ENCODE measurements around the gene RENBP. TPM values are rescaled to one million over a fixed set of nuclear protein-coding genes. Genes with fewer than 3 reads are reported as not detected.

The RENBP gene
- total and polyA plus RNA-seq, 9 donors: 0.80 to 4.9 (median 2.5) TPM

GRCh38 chrX:153952373-153953026, 8.1 kb upstream of the RENBP start:
- no peak for DNase-seq
- Histone ChIP-seq H3K4me3 (no peak overlapping the region), H3K27ac (no peak overlapping the region), H3K4me1 (ENCODE audit: insufficient read depth) (peaks cover 4% of the 10 kb centered on the region), H3K36me3 (no peaks in the 10 kb centered on the region), H3K9me3 (no peaks in the 10 kb centered on the region), H3K27me3 (no peaks in the 10 kb centered on the region)
- no peak for TF ChIP-seq POLR2A (IDR thresholded peaks at IDR 0.05)
- TF ChIP-seq EP300 (IDR thresholded peaks at IDR 0.05): no peak
- TF ChIP-seq, protein P1, sequence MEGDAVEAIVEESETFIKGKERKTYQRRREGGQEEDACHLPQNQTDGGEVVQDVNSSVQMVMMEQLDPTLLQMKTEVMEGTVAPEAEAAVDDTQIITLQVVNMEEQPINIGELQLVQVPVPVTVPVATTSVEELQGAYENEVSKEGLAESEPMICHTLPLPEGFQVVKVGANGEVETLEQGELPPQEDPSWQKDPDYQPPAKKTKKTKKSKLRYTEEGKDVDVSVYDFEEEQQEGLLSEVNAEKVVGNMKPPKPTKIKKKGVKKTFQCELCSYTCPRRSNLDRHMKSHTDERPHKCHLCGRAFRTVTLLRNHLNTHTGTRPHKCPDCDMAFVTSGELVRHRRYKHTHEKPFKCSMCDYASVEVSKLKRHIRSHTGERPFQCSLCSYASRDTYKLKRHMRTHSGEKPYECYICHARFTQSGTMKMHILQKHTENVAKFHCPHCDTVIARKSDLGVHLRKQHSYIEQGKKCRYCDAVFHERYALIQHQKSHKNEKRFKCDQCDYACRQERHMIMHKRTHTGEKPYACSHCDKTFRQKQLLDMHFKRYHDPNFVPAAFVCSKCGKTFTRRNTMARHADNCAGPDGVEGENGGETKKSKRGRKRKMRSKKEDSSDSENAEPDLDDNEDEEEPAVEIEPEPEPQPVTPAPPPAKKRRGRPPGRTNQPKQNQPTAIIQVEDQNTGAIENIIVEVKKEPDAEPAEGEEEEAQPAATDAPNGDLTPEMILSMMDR (IDR thresholded peaks at IDR 0.05): no peak
- intact Hi-C loops (cut with DNase I): loop anchor here in 3 of 4 donors (2.0 to 10.0 kb wide), 4 partner anchors 185 to 408 kb away; partner anchors contain the start of gene PLXNB3 (in 2 of the 3)
- 87 to 94% (median 92%) methylated on average over 25 to 32 of the region's 32 CpGs for WGBS, 3 donors

DNA sequence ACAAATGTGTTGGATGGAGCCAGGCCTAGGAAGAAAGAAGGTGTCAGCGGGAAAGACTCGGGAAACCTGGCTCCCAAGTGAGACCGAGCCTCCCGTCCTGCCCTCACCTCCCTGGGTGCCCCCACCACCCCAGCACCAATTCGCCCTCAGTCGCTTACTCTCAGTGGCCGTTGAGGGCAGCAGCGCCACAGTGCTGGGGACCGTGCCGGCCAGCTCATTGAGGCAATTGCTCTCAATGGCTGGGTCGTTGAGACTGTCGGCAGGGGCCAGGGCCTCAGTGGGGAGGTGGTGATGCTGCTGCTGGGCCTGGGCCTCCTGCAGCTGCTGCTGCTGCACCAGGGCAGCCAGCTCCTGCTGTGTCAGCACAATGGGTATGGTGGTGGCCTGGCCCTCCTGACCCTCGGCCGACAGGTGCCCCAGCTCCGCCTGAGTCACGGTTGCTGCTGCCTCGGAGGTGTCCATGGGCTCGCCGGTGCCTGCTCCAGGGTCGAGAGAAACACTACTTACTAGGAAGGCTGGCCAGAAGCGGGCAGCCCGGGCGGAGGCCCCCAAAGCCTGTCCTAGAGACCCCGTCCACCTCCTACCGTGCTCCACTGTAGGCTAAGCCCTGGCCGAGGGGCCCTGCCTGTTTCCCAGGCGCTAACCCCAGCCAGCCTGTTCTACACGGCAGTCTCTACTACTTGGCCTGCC, 7.4 kb upstream of the RENBP start:
- DNase-seq: no peak
- Histone ChIP-seq H3K4me3 (no peak overlapping the region), H3K27ac (no peak overlapping the region), H3K4me1 (ENCODE audit: insufficient read depth) (peaks cover 4% of the 10 kb centered on the region), H3K27me3 (no peaks in the 10 kb centered on the region), H3K9me3 (no peaks in the 10 kb centered on the region), H3K36me3 (no peaks in the 10 kb centered on the region)
- intact Hi-C loops (cut with DNase I): loop anchor here in 3 of 4 donors (2.0 to 10.0 kb wide), 4 partner anchors 185 to 407 kb away; partner anchors contain the start of gene PLXNB3 (in 2 of the 3)
- TF ChIP-seq, protein P1 (IDR thresholded peaks at IDR 0.05): no peak
- TF ChIP-seq POLR2A (IDR thresholded peaks at IDR 0.05): no peak
- no peak for TF ChIP-seq EP300 (IDR thresholded peaks at IDR 0.05)
- 93 to 94% (median 93%) methylated on average over 27 to 28 of the region's 28 CpGs for WGBS, 3 donors

GRCh38 chrX:153950127-153950526, 5.7 kb upstream of the RENBP start:
- 86 to 90% (median 88%) methylated on average over 19 of the region's 19 CpGs for WGBS, 3 donors

More at GRCh38 chrX:153950127-153950526, 5.7 kb upstream of the RENBP start:
- H3K9me3 ChIP-seq: no peaks in the 10 kb centered on the region
- TF ChIP-seq POLR2A (IDR thresholded peaks at IDR 0.05): no peak
- TF ChIP-seq EP300 (IDR thresholded peaks at IDR 0.05): no peak
- TF ChIP-seq, protein P1 (IDR thresholded peaks at IDR 0.05): no peak
- peaks cover 4% of the 10 kb centered on the region for H3K4me1 ChIP-seq (ENCODE audit: insufficient read depth)
- no peaks in the 10 kb centered on the region for H3K36me3 ChIP-seq
- no peaks in the 10 kb centered on the region for H3K27me3 ChIP-seq
- no peak overlapping the region for H3K4me3 ChIP-seq
- DNase-seq: no peak
- H3K27ac ChIP-seq: no peak overlapping the region
- intact Hi-C loops (cut with DNase I): loop anchor here in 3 of 4 donors (5.0 to 10.0 kb wide), 3 partner anchors 183 to 405 kb away; partner anchors contain the start of gene PLXNB3 (in 1 of the 3)
